GM12873 (cell line): ENCODE measurements around the gene MIEN1.

Experiments
- TF ChIP-seq, protein P1 (sequence below): IDR thresholded peaks from 2 replicates; pipeline ENCODE4 v1.5.1; 2012; ENCODE audit warnings: low read depth, mild to moderate bottlenecking, moderate library complexity, low read length, control low read depth; ENCODE audit not compliant: insufficient read depth; ENCODE audit errors: missing control alignments

MIEN1 gene

DNA sequence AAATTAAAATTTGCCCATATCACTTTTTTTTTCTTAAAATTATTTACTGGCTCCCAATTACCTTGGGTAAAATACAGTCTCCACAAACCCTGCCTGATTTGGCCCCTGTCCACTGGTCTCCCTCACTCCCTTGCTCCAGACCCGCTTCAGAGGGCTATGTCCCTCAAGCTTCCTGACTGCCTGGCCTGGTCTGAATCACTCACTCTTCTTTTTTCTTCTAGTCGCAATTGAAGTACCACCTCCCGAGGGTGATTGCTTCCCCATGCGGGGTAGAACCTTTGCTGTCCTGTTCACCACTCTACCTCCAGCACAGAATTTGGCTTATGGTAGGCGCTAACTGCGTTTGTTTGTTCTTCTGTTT lies 41.9 kb downstream of the MIEN1 start:
- TF ChIP-seq, protein P1, sequence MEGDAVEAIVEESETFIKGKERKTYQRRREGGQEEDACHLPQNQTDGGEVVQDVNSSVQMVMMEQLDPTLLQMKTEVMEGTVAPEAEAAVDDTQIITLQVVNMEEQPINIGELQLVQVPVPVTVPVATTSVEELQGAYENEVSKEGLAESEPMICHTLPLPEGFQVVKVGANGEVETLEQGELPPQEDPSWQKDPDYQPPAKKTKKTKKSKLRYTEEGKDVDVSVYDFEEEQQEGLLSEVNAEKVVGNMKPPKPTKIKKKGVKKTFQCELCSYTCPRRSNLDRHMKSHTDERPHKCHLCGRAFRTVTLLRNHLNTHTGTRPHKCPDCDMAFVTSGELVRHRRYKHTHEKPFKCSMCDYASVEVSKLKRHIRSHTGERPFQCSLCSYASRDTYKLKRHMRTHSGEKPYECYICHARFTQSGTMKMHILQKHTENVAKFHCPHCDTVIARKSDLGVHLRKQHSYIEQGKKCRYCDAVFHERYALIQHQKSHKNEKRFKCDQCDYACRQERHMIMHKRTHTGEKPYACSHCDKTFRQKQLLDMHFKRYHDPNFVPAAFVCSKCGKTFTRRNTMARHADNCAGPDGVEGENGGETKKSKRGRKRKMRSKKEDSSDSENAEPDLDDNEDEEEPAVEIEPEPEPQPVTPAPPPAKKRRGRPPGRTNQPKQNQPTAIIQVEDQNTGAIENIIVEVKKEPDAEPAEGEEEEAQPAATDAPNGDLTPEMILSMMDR, result no peak

DNA sequence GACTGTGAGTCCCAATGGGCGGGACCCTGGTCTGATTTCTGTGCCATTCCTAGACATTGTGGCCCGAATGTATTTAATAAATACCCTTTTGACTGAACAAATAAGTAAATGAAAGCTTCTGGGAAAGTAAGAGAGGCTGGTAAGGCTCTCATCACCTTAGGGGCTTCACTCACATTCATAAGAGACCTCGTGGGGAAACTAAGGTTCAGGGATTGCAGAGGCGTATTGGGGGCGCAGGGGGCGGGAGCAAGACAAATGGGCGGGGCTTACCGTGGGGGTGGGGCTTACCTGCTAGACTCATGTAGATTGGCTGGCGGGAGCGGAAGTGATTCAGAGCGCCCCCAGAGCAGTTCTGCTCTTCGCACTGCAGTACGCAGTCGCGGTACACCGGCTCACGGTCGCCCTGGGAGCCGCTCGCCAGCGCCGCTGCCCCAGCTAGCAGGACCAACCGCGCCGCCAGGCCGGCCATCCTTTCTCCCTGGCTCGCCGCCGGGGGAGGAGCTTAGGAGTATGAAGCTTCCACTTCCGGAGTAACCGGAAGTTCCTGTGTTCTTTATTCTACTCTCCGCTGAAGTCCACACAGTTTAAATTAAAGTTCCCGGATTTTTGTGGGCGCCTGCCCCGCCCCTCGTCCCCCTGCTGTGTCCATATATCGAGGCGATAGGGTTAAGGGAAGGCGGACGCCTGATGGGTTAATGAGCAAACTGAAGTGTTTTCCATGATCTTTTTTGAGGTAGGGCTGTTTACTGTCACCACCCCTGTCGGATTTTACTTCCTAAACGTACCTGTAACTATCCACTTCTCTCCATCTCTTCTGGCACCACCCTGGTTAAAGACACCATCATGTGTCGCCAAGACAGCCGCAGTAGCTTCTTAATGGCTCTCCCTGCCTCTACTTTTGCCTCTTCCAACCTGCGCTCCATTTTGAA lies 42.5 kb downstream of the MIEN1 start, which contains the start of gene PGAP3:
TSS of gene PGAP3 (minus strand) at position 512 of the 929 bp plus-strand sequence. CDS start at position 469, 43 bp downstream.
- TF ChIP-seq, protein P1, result no peak

DNA sequence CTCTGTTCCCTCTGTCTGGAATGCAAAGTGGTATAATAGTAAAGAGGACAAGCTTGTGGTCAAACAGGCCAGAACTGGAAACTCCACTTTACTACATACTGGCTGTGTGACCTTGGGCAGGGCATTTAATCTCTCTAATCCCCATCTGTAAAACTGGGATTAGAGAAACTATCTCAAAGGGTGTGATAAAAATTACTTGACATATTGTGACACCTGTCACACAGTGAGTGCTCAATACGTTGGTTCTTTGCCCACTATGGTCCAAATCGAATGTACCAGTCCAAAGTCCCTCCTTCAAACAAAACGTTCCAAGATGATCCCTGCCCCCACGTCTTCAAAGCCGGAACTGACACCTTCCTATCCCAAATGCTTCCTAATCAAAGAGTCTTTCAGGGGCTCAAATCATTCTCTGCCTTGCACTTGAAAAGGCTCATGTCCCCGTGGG lies 43.2 kb downstream of the MIEN1 start:
- TF ChIP-seq, protein P1, result no peak

DNA sequence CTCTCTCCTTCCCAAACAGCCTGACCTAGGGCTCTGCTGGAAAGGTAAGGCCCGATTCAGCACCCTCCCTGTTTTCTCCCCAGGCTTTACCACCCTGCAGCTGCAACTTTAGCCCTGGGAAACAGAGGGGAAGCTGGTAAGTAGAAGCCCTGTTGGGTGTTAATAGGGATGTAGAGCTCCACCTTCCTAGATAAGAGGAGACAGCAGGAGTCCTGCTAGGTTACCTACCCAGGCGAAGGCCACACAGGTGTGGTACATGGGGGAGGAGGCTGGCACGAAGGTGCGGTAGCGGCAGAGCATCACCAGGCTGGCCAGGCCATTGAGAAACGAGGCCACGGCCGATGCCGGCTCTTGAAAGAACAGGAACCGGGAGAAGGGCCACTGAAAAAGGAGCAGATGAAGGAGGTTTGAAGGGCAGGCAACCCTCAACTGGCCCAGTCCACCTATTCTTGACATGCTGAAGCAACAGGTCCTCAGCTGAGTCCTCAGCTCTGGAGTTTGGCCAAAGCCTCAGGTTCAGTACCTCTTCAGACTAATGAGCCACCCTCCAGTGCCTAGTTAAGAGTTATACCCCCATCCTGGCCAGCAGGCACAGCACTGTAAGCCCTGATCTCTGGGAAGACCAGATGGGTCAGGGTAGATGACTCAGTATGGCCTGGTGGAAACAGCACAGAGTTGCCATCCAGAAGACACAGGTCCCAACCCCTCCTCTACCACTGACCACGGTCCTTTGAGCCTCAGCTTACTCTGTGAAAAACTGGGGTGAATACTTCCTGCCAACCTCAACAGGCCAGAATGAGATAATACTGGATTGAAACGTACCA lies 45.8 kb downstream of the MIEN1 start:
- TF ChIP-seq, protein P1, result no peak

DNA sequence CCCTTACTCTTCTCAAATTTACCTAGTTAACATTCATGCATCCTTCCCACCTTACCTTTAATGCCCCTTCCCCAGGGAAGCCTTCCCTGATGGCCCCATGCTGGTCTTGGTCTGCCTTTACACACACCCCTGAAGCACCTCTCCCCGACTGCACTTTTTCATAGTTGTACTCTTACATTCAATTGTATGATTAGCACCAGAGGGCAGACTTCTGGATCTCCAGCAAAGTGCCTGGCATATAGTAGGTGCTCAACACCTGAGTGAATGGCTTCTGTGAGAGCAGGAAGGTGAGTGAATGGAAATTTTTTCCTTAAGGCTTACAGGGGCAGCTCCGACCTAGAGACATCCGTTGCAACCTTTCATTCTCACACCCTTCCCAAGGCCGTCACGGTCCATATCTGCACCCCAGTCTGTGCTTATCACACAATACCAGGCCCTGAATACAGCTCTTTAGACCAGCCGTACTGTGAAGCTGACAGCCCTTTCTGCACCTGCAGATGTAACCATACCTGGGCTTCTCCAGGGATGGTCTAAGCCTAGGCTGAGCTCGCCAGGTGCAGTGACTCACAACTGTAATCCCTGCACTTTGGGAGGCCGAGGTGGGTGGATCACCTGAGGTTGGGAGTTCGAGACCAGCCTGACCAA lies 46.9 kb downstream of the MIEN1 start:
- TF ChIP-seq, protein P1, result no peak

DNA sequence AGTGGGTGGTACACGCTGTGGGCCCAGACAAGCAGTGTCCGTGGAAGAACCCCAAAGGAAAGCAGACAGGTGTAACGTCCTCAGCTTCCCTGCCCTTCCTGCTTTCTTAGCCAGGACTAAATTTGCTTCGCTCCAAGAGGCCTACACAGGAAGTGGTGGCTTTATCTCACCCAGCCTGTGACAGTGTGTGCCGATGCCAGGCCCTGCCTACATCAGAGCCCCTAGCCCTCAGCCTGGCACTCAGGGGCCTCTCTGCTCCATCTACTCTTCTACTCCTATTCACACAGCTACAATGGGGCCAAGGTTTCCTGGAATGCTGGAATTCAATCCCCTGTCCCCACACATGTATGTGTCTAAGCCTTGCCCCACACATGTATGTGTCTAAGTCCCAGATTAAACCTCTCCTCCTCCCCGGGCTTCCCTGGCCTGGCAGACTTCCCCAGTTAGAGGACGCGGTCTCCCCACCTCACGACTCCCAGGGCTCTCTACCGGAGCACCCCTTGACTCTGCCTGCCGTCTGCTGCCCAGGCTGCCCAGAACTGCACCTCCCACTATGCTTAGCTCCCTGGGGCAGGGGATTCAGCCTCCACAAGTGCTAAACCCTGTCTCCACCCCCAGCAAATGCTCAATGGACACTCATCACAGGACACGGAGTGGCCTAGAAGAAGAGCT lies 50.7 kb downstream of the MIEN1 start:
- TF ChIP-seq, protein P1, result no peak
